ENCODE results near the gene WWP2. TPM values are rescaled to one million over a fixed set of nuclear protein-coding genes. Genes with fewer than 3 reads are reported as not detected.

Gene WWP2
- total RNA-seq, 1 donor from 2014 or later: 26.8 TPM

- Histone ChIP-seq H3K9ac (no peak overlapping the region), H3K4me3 (no peak overlapping the region), H3K9me3 (ENCODE audit: low read depth) (no peaks in the 10 kb centered on the region), H3K36me3 (no peaks in the 10 kb centered on the region), H3K4me1 (no peaks in the 10 kb centered on the region), H3K27me3 (no peaks in the 10 kb centered on the region), H3F3A (ENCODE audit: low read depth) (no peaks in the 10 kb centered on the region), H3K27ac (no peak overlapping the region), H2AFZ (replicated peaks) (no peak overlapping the region), H3K79me2 (ENCODE audit: low read depth) (no peaks in the 10 kb centered on the region), H3K4me2 (no peak overlapping the region), H4K20me1 (ENCODE audit: low read depth) (no peaks in the 10 kb centered on the region)
- H3K9me3 Mint-ChIP-seq: no peaks in the 10 kb centered on the region
- no peak for DNase-seq (ENCODE audit: low spot score)
- peaks cover 12% of the 10 kb centered on the region for H3K27me3 Mint-ChIP-seq (ENCODE audit: insufficient read depth, low read depth)
- peaks cover 17% of the 10 kb centered on the region for H3K4me1 Mint-ChIP-seq
- no peak for TF ChIP-seq CTCF (IDR thresholded peaks at IDR 0.05)
- TF ChIP-seq EZH2 (IDR thresholded peaks at IDR 0.05): no peak
- TF ChIP-seq EZH2phosphoT487 (IDR thresholded peaks at IDR 0.05): no peak
- H3K36me3 Mint-ChIP-seq: peaks cover 17% of the 10 kb centered on the region
- no peak overlapping the region for H3K27ac Mint-ChIP-seq
- H3K4me3 Mint-ChIP-seq: no peak overlapping the region
Measured at GRCh38 chr16:69929480-69929879, 167.3 kb downstream of the WWP2 start.

GRCh38 chr16:69930117-69930776 is 168.1 kb downstream of the WWP2 start:
- H3K27me3 ChIP-seq: no peaks in the 10 kb centered on the region
- no peak for TF ChIP-seq EZH2 (IDR thresholded peaks at IDR 0.05)
- peak; percentile 87 for TF ChIP-seq CTCF (IDR thresholded peaks at IDR 0.05)
- no peaks in the 10 kb centered on the region for H3K36me3 ChIP-seq
- no peak overlapping the region for H3K4me3 ChIP-seq
- DNase-seq (ENCODE audit: low spot score): peak; percentile 87
- peaks cover 16% of the 10 kb centered on the region for H3K4me1 Mint-ChIP-seq
- H3F3A ChIP-seq (ENCODE audit: low read depth): no peaks in the 10 kb centered on the region
- H3K4me2 ChIP-seq: no peak overlapping the region
- H3K4me3 Mint-ChIP-seq: no peak overlapping the region
- H3K36me3 Mint-ChIP-seq: peaks cover 17% of the 10 kb centered on the region
- no peaks in the 10 kb centered on the region for H3K79me2 ChIP-seq (ENCODE audit: low read depth)
- H4K20me1 ChIP-seq (ENCODE audit: low read depth): no peaks in the 10 kb centered on the region
- no peak overlapping the region for H2AFZ ChIP-seq (replicated peaks)
- H3K27ac Mint-ChIP-seq: no peak overlapping the region
- H3K9me3 ChIP-seq (ENCODE audit: low read depth): no peaks in the 10 kb centered on the region
- H3K27me3 Mint-ChIP-seq (ENCODE audit: insufficient read depth, low read depth): peaks cover 9% of the 10 kb centered on the region
- no peak overlapping the region for H3K27ac ChIP-seq
- H3K9ac ChIP-seq: no peak overlapping the region
- no peaks in the 10 kb centered on the region for H3K4me1 ChIP-seq
- H3K9me3 Mint-ChIP-seq: no peaks in the 10 kb centered on the region

GRCh38 chr16:69931631-69932030 is 169.5 kb downstream of the WWP2 start:
- H3K27me3 Mint-ChIP-seq (ENCODE audit: insufficient read depth, low read depth): peaks cover 9% of the 10 kb centered on the region

More at GRCh38 chr16:69931631-69932030, 169.5 kb downstream of the WWP2 start:
- no peak overlapping the region for H3K27ac Mint-ChIP-seq
- Histone ChIP-seq H3K4me1 (no peaks in the 10 kb centered on the region), H3K36me3 (no peaks in the 10 kb centered on the region), H3F3A (ENCODE audit: low read depth) (no peaks in the 10 kb centered on the region), H3K9ac (no peak overlapping the region), H2AFZ (replicated peaks) (no peak overlapping the region), H3K79me2 (ENCODE audit: low read depth) (no peaks in the 10 kb centered on the region), H3K4me2 (no peak overlapping the region), H3K27ac (no peak overlapping the region), H4K20me1 (ENCODE audit: low read depth) (no peaks in the 10 kb centered on the region), H3K9me3 (ENCODE audit: low read depth) (no peaks in the 10 kb centered on the region), H3K4me3 (no peak overlapping the region), H3K27me3 (no peaks in the 10 kb centered on the region)
- no peaks in the 10 kb centered on the region for H3K9me3 Mint-ChIP-seq
- no peak overlapping the region for H3K4me3 Mint-ChIP-seq
- H3K36me3 Mint-ChIP-seq: peaks cover 17% of the 10 kb centered on the region
- DNase-seq (ENCODE audit: low spot score): no peak
- TF ChIP-seq EZH2 (IDR thresholded peaks at IDR 0.05) (no peak), CTCF (IDR thresholded peaks at IDR 0.05) (no peak), EZH2phosphoT487 (IDR thresholded peaks at IDR 0.05) (no peak)
- peaks cover 13% of the 10 kb centered on the region for H3K4me1 Mint-ChIP-seq
